ENCODE measurements around the gene JAML.

DNA sequence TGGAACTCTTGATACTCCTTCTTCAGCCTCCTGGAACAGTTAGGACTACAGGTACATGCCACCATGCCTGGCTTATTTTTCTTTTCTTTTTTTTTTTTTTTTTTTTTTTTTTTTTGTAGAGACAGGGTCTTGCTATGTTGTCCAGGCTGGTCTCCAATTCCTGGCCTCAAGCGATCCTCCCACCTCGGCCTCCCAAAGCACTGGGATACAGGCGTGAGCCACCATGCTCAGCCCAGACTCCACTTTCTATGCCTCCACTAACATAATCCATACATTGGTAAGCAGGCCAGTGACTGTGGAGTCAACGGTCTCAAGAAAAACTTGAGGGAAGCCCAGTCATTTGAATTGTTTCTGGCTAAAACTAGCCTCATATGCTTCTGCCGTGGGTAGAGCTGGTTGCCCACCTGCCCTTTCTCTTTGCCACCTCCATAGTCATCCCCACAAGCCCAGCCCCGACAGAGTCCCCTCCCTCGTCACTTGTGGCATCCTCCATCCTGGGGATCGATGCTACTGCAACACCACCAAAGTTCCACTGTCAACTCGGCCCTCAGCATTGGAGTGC lies 50.7 kb downstream of the JAML start:
- TF ChIP-seq, protein P1, sequence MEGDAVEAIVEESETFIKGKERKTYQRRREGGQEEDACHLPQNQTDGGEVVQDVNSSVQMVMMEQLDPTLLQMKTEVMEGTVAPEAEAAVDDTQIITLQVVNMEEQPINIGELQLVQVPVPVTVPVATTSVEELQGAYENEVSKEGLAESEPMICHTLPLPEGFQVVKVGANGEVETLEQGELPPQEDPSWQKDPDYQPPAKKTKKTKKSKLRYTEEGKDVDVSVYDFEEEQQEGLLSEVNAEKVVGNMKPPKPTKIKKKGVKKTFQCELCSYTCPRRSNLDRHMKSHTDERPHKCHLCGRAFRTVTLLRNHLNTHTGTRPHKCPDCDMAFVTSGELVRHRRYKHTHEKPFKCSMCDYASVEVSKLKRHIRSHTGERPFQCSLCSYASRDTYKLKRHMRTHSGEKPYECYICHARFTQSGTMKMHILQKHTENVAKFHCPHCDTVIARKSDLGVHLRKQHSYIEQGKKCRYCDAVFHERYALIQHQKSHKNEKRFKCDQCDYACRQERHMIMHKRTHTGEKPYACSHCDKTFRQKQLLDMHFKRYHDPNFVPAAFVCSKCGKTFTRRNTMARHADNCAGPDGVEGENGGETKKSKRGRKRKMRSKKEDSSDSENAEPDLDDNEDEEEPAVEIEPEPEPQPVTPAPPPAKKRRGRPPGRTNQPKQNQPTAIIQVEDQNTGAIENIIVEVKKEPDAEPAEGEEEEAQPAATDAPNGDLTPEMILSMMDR (conservative IDR thresholded peaks at IDR 0.05 in 1 of 2, IDR thresholded peaks at IDR 0.05 in 1 of 2; ENCODE audit: extremely low read depth in 1 of 2, insufficient read depth in 1 of 2, low read depth in 1 of 2, low read length in 2 of 2), result no peak
- no peak for TF ChIP-seq EZH2 (IDR thresholded peaks at IDR 0.05; ENCODE audit: borderline replicate concordance, low read length)

All from mammary epithelial cell (primary cell).